KOPT-K1 (cell line): Measurements from ENCODE around the gene CCL21.
"Not testable (repeated sequence)": the region's sequence is repeated elsewhere in the genome, so short reads cannot be mapped to it uniquely, and the experiment has no call there.

Experiments
- H3K27ac ChIP-seq: fragments of 200-600 bp; sonication (generic); 2 replicates; pipeline ENCODE4 v1.5.1; 2016; ENCODE audit warnings: antibody characterized with exemption, mild to moderate bottlenecking, low read depth, low read length; ENCODE audit not compliant: poor library complexity, severe bottlenecking
- H3K36me3 ChIP-seq: fragments of 200-600 bp; sonication (generic); 2 replicates; pipeline ENCODE4 v1.5.1; 2017; ENCODE audit warnings: antibody characterized with exemption, mild to moderate bottlenecking, low read length, moderate library complexity; ENCODE audit not compliant: insufficient read depth
- H3K9me3 ChIP-seq: fragments of 200-600 bp; sonication (generic); 2 replicates; pipeline ENCODE4 v1.5.1; 2017; ENCODE audit warnings: antibody characterized with exemption, low read length, mild to moderate bottlenecking; ENCODE audit not compliant: insufficient read depth, poor library complexity, severe bottlenecking

The CCL21 gene

GRCh38 chr9:34710023-34710422 lies at the start of gene CCL21:
TSS of gene CCL21 (minus strand) at chr9:34710136. CDS start at chr9:34710066, 70 bp downstream.
- no peaks in the 10 kb centered on the region for H3K36me3 ChIP-seq
- H3K9me3 ChIP-seq, result no peaks in the 10 kb centered on the region
- H3K27ac ChIP-seq, result no peak within 1 kb of the TSS

- Histone ChIP-seq H3K36me3 (no peaks in the 10 kb centered on the region), H3K9me3 (no peaks in the 10 kb centered on the region), H3K27ac (no peak overlapping the region)
Measured at GRCh38 chr9:34759432-34760134, 49.6 kb upstream of the CCL21 start.

- H3K9me3 ChIP-seq, H3K36me3 ChIP-seq, H3K27ac ChIP-seq: not testable (repeated sequence)
Measured at GRCh38 chr9:34750320-34750719, 40.4 kb upstream of the CCL21 start.

- no peak overlapping the region for H3K27ac ChIP-seq
- no peaks in the 10 kb centered on the region for H3K36me3 ChIP-seq
- H3K9me3 ChIP-seq, result no peaks in the 10 kb centered on the region
Measured at GRCh38 chr9:34746526-34746925, 36.6 kb upstream of the CCL21 start.

- Histone ChIP-seq H3K9me3 (no peaks in the 10 kb centered on the region), H3K36me3 (no peaks in the 10 kb centered on the region), H3K27ac (no peak overlapping the region)
Measured at GRCh38 chr9:34744295-34745221, 34.6 kb upstream of the CCL21 start.

- no peaks in the 10 kb centered on the region for H3K9me3 ChIP-seq
- H3K27ac ChIP-seq, result no peak overlapping the region
- no peaks in the 10 kb centered on the region for H3K36me3 ChIP-seq
Measured at GRCh38 chr9:34742710-34743109, 32.8 kb upstream of the CCL21 start.

- Histone ChIP-seq H3K27ac (no peak overlapping the region), H3K9me3 (no peaks in the 10 kb centered on the region), H3K36me3 (no peaks in the 10 kb centered on the region)
Measured at GRCh38 chr9:34741628-34742027, 31.7 kb upstream of the CCL21 start.

GRCh38 chr9:34740176-34740575 lies 30.2 kb upstream of the CCL21 start:
- H3K27ac ChIP-seq, H3K9me3 ChIP-seq, H3K36me3 ChIP-seq: not testable (repeated sequence)

- Histone ChIP-seq H3K27ac (no peak overlapping the region), H3K36me3 (no peaks in the 10 kb centered on the region), H3K9me3 (no peaks in the 10 kb centered on the region)
Measured at GRCh38 chr9:34737677-34738260, 27.8 kb upstream of the CCL21 start.

- Histone ChIP-seq H3K9me3 (no peaks in the 10 kb centered on the region), H3K36me3 (no peaks in the 10 kb centered on the region), H3K27ac (no peak overlapping the region)
Measured at GRCh38 chr9:34734720-34735119, 24.8 kb upstream of the CCL21 start.

GRCh38 chr9:34732886-34733285 lies 22.9 kb upstream of the CCL21 start:
- no peak overlapping the region for H3K27ac ChIP-seq
- no peaks in the 10 kb centered on the region for H3K36me3 ChIP-seq
- no peaks in the 10 kb centered on the region for H3K9me3 ChIP-seq

- H3K36me3 ChIP-seq, result no peaks in the 10 kb centered on the region
- no peak overlapping the region for H3K27ac ChIP-seq
- H3K9me3 ChIP-seq, result no peaks in the 10 kb centered on the region
Measured at GRCh38 chr9:34732478-34732877, 22.5 kb upstream of the CCL21 start.

- Histone ChIP-seq H3K36me3 (no peaks in the 10 kb centered on the region), H3K27ac (no peak overlapping the region), H3K9me3 (no peaks in the 10 kb centered on the region)
Measured at GRCh38 chr9:34723141-34723540, 13.2 kb upstream of the CCL21 start.

- H3K9me3 ChIP-seq, H3K27ac ChIP-seq: not testable (repeated sequence)
Measured at GRCh38 chr9:34719769-34720025, 9.8 kb upstream of the CCL21 start.

GRCh38 chr9:34719021-34719768 lies 9.3 kb upstream of the CCL21 start:
- Histone ChIP-seq H3K9me3 (no peaks in the 10 kb centered on the region), H3K36me3 (no peaks in the 10 kb centered on the region), H3K27ac (no peak overlapping the region)

More at GRCh38 chr9:34719769-34720025, 9.8 kb upstream of the CCL21 start:
- H3K36me3 ChIP-seq, result not testable (repeated sequence)
